GM12878 (cell line): ENCODE data around the gene RGSL1. TPM values are rescaled to one million over a fixed set of nuclear protein-coding genes. Genes with fewer than 3 reads are reported as not detected.

Experiments used
- ATAC-seq: fragments of 200-7000 bp; cut with Tn5 transposase; 3 replicates; pipeline ENCODE4 v1.9.1; 2020; ENCODE audit warnings: mild to moderate bottlenecking, moderate library complexity
- BruUV-seq: library from RNA; stranded (reverse); fragments of 400-500 nt; replicated peaks from 2 replicates; lab custom pipeline; 2021; lab: Mats Ljungman, UMichigan
- CTCF ChIA-PET: fragments of 300-600 bp; sonication (Branson Sonifier 250); formaldehyde crosslinking; extraction: SDS; loops from one replicate; lab custom pipeline; 2021; ENCODE audit warnings: inconsistent platforms; lab: Yijun Ruan, JAX
- POLR2A ChIA-PET: fragments of 350-600 bp; formaldehyde crosslinking; extraction: SDS; loops from one replicate; lab custom pipeline; 2021; ENCODE audit warnings: inconsistent platforms; lab: Charles Lee
- RAD21 ChIA-PET: fragments of 300-600 bp; sonication (Branson Sonifier 250); formaldehyde crosslinking; loops from one replicate; lab custom pipeline; 2023; ENCODE audit warnings: antibody characterized with exemption; ENCODE audit not compliant: unreplicated experiment; lab: Charles Lee
- SMC1A ChIA-PET: fragments of 300-600 bp; sonication (Branson Sonifier 250); formaldehyde crosslinking; loops from one replicate; lab custom pipeline; 2023; ENCODE audit not compliant: unreplicated experiment, uncharacterized antibody; lab: Charles Lee
- DNase-seq: peaks from one replicate; pipeline ENCODE4 v3.0.0-alpha.2; 2011; ENCODE audit warnings: low read depth, low spot score
- FAIRE-seq: peaks from 3 replicates; lab custom pipeline; 2011; peaks lifted over from hg19 to GRCh38; lab: Jason Lieb, UNC
- H2AFZ ChIP-seq: 2 replicates; pipeline ENCODE4 v1.6.0; 2011; ENCODE audit warnings: low read depth, low read length, control low read depth; ENCODE audit not compliant: control insufficient read depth
- H3K27ac ChIP-seq: 2 replicates; pipeline ENCODE4 v1.5.1; 2011; ENCODE audit warnings: control low read depth; ENCODE audit not compliant: control insufficient read depth, insufficient read depth
- H3K27me3 ChIP-seq, 2 experiments: replicated peaks in 1 of 2; 2 replicates each; pipeline versions ENCODE4 v1.6.0 to v1.6.1; 2011; ENCODE audit warnings: low read length in 1 of 2; ENCODE audit not compliant: control insufficient read depth in 2 of 2, insufficient read depth in 2 of 2
- H3K36me3 ChIP-seq, 2 experiments: 2 replicates each; pipeline ENCODE4 v1.5.1; 2011; ENCODE audit warnings: low read length in 1 of 2; ENCODE audit not compliant: control insufficient read depth in 2 of 2, insufficient read depth in 2 of 2
- H3K4me1 ChIP-seq: 2 replicates; pipeline ENCODE4 v1.6.1; 2011; ENCODE audit warnings: mild to moderate bottlenecking, low read length, moderate library complexity, mixed read lengths; ENCODE audit not compliant: control insufficient read depth, insufficient read depth
- H3K4me2 ChIP-seq: 2 replicates; pipeline ENCODE4 v1.6.0; 2011; ENCODE audit warnings: control low read depth; ENCODE audit not compliant: control insufficient read depth, insufficient read depth
- H3K4me3 ChIP-seq: fragments of 200-600 bp; sonication (generic); 2 replicates; pipeline ENCODE4 v1.5.1; 2016
- H3K79me2 ChIP-seq: 2 replicates; pipeline ENCODE4 v1.6.0; 2011; ENCODE audit warnings: low read length; ENCODE audit not compliant: control insufficient read depth, insufficient read depth
- H3K9ac ChIP-seq: 2 replicates; pipeline ENCODE4 v1.8.0; 2011; ENCODE audit warnings: low read length, control low read depth, mixed read lengths; ENCODE audit not compliant: control insufficient read depth, insufficient read depth
- H3K9me3 ChIP-seq: replicated peaks from 3 replicates; pipeline ENCODE4 v1.5.1; 2011; ENCODE audit warnings: mild to moderate bottlenecking, low read length; ENCODE audit not compliant: control insufficient read depth, insufficient read depth
- H4K20me1 ChIP-seq: 2 replicates; pipeline ENCODE4 v1.6.0; 2011; ENCODE audit not compliant: control insufficient read depth, insufficient read depth
- BHLHE40 ChIP-seq, 2 experiments: fragments of 450-650 bp in 1 of 2; IDR thresholded peaks; 2 replicates each; pipeline ENCODE4 v1.6.1; 2011 to 2017; ENCODE audit warnings: low read depth in 2 of 2, borderline replicate concordance in 1 of 2, improper control_type of control experiment in 1 of 2, low read length in 1 of 2, mild to moderate bottlenecking in 1 of 2
- CEBPB ChIP-seq, 2 experiments: fragments of 150-350 bp in 1 of 2; IDR thresholded peaks; 2 replicates each; pipeline ENCODE4 v1.6.1; 2012 to 2014; ENCODE audit warnings: low read depth in 2 of 2, low read length in 2 of 2, borderline replicate concordance in 1 of 2, inconsistent platforms in 1 of 2
- DPF2 ChIP-seq: fragments of 450-650 bp; IDR thresholded peaks from 2 replicates; pipeline ENCODE4 v1.6.1; 2017; ENCODE audit warnings: mild to moderate bottlenecking
- HCFC1 ChIP-seq: fragments of 150-350 bp; IDR thresholded peaks from 2 replicates; pipeline ENCODE4 v1.6.1; 2014; ENCODE audit warnings: low read length
- HDAC6 ChIP-seq: fragments of 200-600 bp; sonication (generic); IDR thresholded peaks from one replicate; pipeline ENCODE4 v1.8.0; 2017; ENCODE audit warnings: antibody characterized with exemption; ENCODE audit not compliant: unreplicated experiment
- HDGF ChIP-seq: fragments of 450-650 bp; IDR thresholded peaks from 2 replicates; pipeline ENCODE4 v1.6.1; 2016; ENCODE audit warnings: antibody characterized with exemption
- IRF4 ChIP-seq: IDR thresholded peaks from 2 replicates; pipeline ENCODE4 v1.6.1; 2011; ENCODE audit warnings: low read depth, low read length
- JUNB ChIP-seq: IDR thresholded peaks from 2 replicates; pipeline ENCODE4 v1.6.1; 2016; ENCODE audit warnings: antibody characterized with exemption, mild to moderate bottlenecking
- LARP7 ChIP-seq: fragments of 450-650 bp; IDR thresholded peaks from 2 replicates; pipeline ENCODE4 v1.6.1; 2017; ENCODE audit warnings: mild to moderate bottlenecking
- MEF2A ChIP-seq: IDR thresholded peaks from 2 replicates; pipeline ENCODE4 v1.6.1; 2011; ENCODE audit warnings: low read depth, mild to moderate bottlenecking, low read length, moderate library complexity; ENCODE audit not compliant: insufficient read depth
- MTA3 ChIP-seq: IDR thresholded peaks from 2 replicates; pipeline ENCODE4 v1.6.1; 2012; ENCODE audit warnings: low read length, inconsistent platforms, borderline replicate concordance
- PAX5 ChIP-seq: IDR thresholded peaks from 2 replicates; pipeline ENCODE4 v1.6.1; 2011; ENCODE audit warnings: low read depth, low read length, borderline replicate concordance
- RCOR1 ChIP-seq: conservative IDR thresholded peaks from 2 replicates; pipeline ENCODE4 v1.6.1; 2012; ENCODE audit warnings: low read depth, low read length, improper control_type of control experiment
- SUZ12 ChIP-seq: fragments of 200-600 bp; sonication (generic); IDR thresholded peaks from one replicate; pipeline ENCODE4 v1.6.1; 2018; ENCODE audit warnings: antibody characterized with exemption, mild to moderate bottlenecking; ENCODE audit not compliant: unreplicated experiment
- ZNF384 ChIP-seq: IDR thresholded peaks from 2 replicates; pipeline ENCODE4 v1.6.1; 2012; ENCODE audit warnings: low read depth, mild to moderate bottlenecking, low read length, improper control_type of control experiment, borderline replicate concordance
- ZSCAN29 ChIP-seq: fragments of 450-650 bp; IDR thresholded peaks from 2 replicates; pipeline ENCODE4 v1.6.1; 2017; ENCODE audit warnings: mild to moderate bottlenecking, moderate library complexity
- in situ Hi-C: fragments of 300-500 bp; cut with MboI; formaldehyde crosslinking; loops from 9 replicates; pipeline ENCODE4 v1.14.3; 2018; ENCODE audit warnings: mixed read lengths
- intact Hi-C: fragments of 100-400 bp; cut with micrococcal nuclease; formaldehyde crosslinking; loops from one replicate; pipeline ENCODE4 v1.14.2; 2022; ENCODE audit not compliant: unreplicated experiment
- polyA plus RNA-seq, 11 experiments: library from polyadenylated mRNA; depleted of rRNA in 4 of 11; unstranded in 6 of 11; stranded (reverse) in 5 of 11; fragments of >200 nt; fragmentation: Nextera tagmentation in 4 of 11; fragmentation: Illumina TruSeq in 1 of 11; extraction: Ambion mirVana in 4 of 11; extraction: Trizol in 1 of 11; gene quantifications; 1 replicate in 1 of 11; 2 replicates in 10 of 11; pipeline versions ENCODE4 v1.2.1 to v1.2.3, GENCODE V29; 2011 to 2016; ENCODE audit warnings: inconsistent platforms in 2 of 11, missing spikeins in 2 of 11, low read depth in 1 of 11
- total RNA-seq, 4 experiments: library from RNA; depleted of rRNA in 3 of 4; stranded (reverse); fragments of >200 nt in 3 of 4; fragmentation: Illumina TruSeq in 1 of 4; extraction: Trizol in 1 of 4; gene quantifications; 2 replicates each; pipeline versions ENCODE4 v1.2.1 to v1.2.3, GENCODE V29; 2013 to 2021
- TF ChIP-seq, protein P1 (sequence below): fragments of 450-650 bp; IDR thresholded peaks from 2 replicates; pipeline ENCODE4 v1.6.1; 2017; ENCODE audit warnings: antibody characterized with exemption, mild to moderate bottlenecking, moderate library complexity
- TF ChIP-seq, protein P2 (sequence below): IDR thresholded peaks from 2 replicates; pipeline ENCODE4 v1.6.1; 2011; ENCODE audit warnings: borderline replicate concordance, low read depth, mild to moderate bottlenecking, moderate library complexity, mixed read lengths, low read length; ENCODE audit not compliant: insufficient read depth; ENCODE audit errors: extremely low read length

RGSL1 gene
- total and polyA plus RNA-seq, 10 of the 15 experiments (the other 5 are each of a cell fraction or from before 2014, with no cell fraction given): 0.05 to 0.28 (median 0.27) TPM; not detected in 5

DNA sequence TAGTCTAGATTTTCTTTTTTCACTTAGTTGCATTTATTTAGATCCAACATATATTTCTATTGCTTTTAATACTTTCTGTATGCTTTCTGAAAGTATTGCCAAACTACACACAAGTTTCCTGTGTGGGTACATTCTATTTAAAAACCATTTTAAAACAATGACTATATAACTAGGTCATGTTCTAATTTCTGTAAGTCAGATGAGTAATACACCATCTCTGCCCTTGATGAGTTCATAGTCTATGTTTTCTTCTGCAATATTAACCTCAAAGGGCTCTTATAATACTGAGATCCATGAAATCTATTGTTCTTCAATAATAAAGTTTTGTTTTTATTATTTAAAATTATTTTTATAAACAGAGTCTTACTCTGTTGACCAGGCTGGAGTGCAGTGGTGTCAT is 70.8 kb downstream of the RGSL1 start:
- RAD21 ChIA-PET: no interaction called here
- BruUV-seq: no TSS peak

GRCh38 chr1:182525342-182525741 is 75.4 kb downstream of the RGSL1 start:
- SMC1A ChIA-PET: no interaction called here
- no TSS peak for BruUV-seq
- DNase-seq (no peak), FAIRE-seq (no peak), ATAC-seq (no peak)
- Histone ChIP-seq H3K4me2 (no peak overlapping the region), H3K9ac (no peak overlapping the region), H3K9me3 (no peaks in the 10 kb centered on the region; the same call in 1 of the 3 replicates), H3K79me2 (no peaks in the 10 kb centered on the region), H3K4me3 (no peak overlapping the region), H3K27ac (no peak overlapping the region), H4K20me1 (no peaks in the 10 kb centered on the region), H3K4me1 (no peaks in the 10 kb centered on the region), H3K27me3 (no peaks in the 10 kb centered on the region; a peak in 1 of 4 replicates), H2AFZ (no peak overlapping the region), H3K36me3 (no peaks in the 10 kb centered on the region)
- in situ Hi-C loops: no loop called here
- RAD21 ChIA-PET: no interaction called here
- intact Hi-C loops: no loop called here
- POLR2A ChIA-PET: no interaction called here
- CTCF ChIA-PET: no interaction called here
- no peak for TF ChIP-seq LARP7
- no peak for TF ChIP-seq MEF2A
- TF ChIP-seq, protein P1, sequence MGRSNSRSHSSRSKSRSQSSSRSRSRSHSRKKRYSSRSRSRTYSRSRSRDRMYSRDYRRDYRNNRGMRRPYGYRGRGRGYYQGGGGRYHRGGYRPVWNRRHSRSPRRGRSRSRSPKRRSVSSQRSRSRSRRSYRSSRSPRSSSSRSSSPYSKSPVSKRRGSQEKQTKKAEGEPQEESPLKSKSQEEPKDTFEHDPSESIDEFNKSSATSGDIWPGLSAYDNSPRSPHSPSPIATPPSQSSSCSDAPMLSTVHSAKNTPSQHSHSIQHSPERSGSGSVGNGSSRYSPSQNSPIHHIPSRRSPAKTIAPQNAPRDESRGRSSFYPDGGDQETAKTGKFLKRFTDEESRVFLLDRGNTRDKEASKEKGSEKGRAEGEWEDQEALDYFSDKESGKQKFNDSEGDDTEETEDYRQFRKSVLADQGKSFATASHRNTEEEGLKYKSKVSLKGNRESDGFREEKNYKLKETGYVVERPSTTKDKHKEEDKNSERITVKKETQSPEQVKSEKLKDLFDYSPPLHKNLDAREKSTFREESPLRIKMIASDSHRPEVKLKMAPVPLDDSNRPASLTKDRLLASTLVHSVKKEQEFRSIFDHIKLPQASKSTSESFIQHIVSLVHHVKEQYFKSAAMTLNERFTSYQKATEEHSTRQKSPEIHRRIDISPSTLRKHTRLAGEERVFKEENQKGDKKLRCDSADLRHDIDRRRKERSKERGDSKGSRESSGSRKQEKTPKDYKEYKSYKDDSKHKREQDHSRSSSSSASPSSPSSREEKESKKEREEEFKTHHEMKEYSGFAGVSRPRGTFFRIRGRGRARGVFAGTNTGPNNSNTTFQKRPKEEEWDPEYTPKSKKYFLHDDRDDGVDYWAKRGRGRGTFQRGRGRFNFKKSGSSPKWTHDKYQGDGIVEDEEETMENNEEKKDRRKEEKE: no peak
- TF ChIP-seq MTA3: no peak
- TF ChIP-seq ZSCAN29: no peak
- TF ChIP-seq HCFC1: no peak
- TF ChIP-seq, protein P2, sequence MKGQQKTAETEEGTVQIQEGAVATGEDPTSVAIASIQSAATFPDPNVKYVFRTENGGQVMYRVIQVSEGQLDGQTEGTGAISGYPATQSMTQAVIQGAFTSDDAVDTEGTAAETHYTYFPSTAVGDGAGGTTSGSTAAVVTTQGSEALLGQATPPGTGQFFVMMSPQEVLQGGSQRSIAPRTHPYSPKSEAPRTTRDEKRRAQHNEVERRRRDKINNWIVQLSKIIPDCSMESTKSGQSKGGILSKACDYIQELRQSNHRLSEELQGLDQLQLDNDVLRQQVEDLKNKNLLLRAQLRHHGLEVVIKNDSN: no peak
- TF ChIP-seq SUZ12: no peak
- no peak for TF ChIP-seq HDGF
- TF ChIP-seq ZNF384: no peak
- no peak for TF ChIP-seq CEBPB (IDR thresholded peaks at IDR 0.05; ENCODE audit: borderline replicate concordance in 1 of 2, low read depth in 2 of 2, low read length in 2 of 2)
- TF ChIP-seq IRF4: no peak
- no peak for TF ChIP-seq BHLHE40 (IDR thresholded peaks at IDR 0.05; ENCODE audit: borderline replicate concordance in 1 of 2, low read depth in 2 of 2, low read length in 1 of 2)
- TF ChIP-seq HDAC6: no peak
- TF ChIP-seq RCOR1: no peak
- no peak for TF ChIP-seq DPF2
- no peak for TF ChIP-seq JUNB

More for the DNA sequence above, 70.8 kb downstream of the RGSL1 start:
- Histone ChIP-seq H2AFZ (no peak overlapping the region), H3K79me2 (no peaks in the 10 kb centered on the region), H3K4me2 (no peak overlapping the region), H3K9me3 (no peaks in the 10 kb centered on the region; the same call in 1 of the 3 replicates), H3K4me3 (no peak overlapping the region), H3K27me3 (peaks cover 0 to 3% of the 10 kb centered on the region in 2 experiments; a peak in 1 of 4 replicates), H3K36me3 (no peaks in the 10 kb centered on the region), H4K20me1 (no peaks in the 10 kb centered on the region), H3K9ac (no peak overlapping the region), H3K4me1 (no peaks in the 10 kb centered on the region), H3K27ac (no peak overlapping the region)
- intact Hi-C loops: no loop called here
- ChIA-PET POLR2A (no interaction called here), CTCF (no interaction called here), SMC1A (no interaction called here)
- DNase-seq: no peak
- ATAC-seq: no peak
- no peak for FAIRE-seq
- in situ Hi-C loops: no loop called here
- TF ChIP-seq PAX5: no peak
